H9 (cell line): ENCODE results near the gene MELK. TPM values are rescaled to one million over a fixed set of nuclear protein-coding genes. Genes with fewer than 3 reads are reported as not detected.
A peak's percentile ranks its signal among the peaks of the same experiment; 100 is the strongest.

Experiments used
- DNase-seq: peaks from one replicate; pipeline ENCODE4 v3.0.0-alpha.2; 2017
- H2AFZ ChIP-seq: one replicate; pipeline ENCODE4 v1.6.1; 2013; ENCODE audit warnings: mild to moderate bottlenecking, low read length, control low read depth, moderate library complexity
- H2AK5ac ChIP-seq: 2 replicates; pipeline ENCODE4 v1.6.1; 2013; ENCODE audit warnings: low read length, control low read depth, mixed read lengths; ENCODE audit not compliant: insufficient read length
- H2BK120ac ChIP-seq: one replicate; pipeline ENCODE4 v1.6.1; 2013; ENCODE audit warnings: low read depth, mild to moderate bottlenecking, low read length, control low read depth, inconsistent platforms; ENCODE audit not compliant: poor library complexity, severe bottlenecking
- H2BK12ac ChIP-seq: 2 replicates; pipeline ENCODE4 v1.6.1; 2013; ENCODE audit warnings: low read length, control low read depth, mixed read lengths, low read depth; ENCODE audit not compliant: insufficient read length
- H2BK15ac ChIP-seq: 2 replicates; pipeline ENCODE4 v1.6.1; 2013; ENCODE audit warnings: low read depth, low read length, control low read depth
- H2BK20ac ChIP-seq: one replicate; pipeline ENCODE4 v1.6.1; 2013; ENCODE audit warnings: low read depth, mild to moderate bottlenecking, low read length, control low read depth, inconsistent platforms; ENCODE audit not compliant: poor library complexity, severe bottlenecking
- H2BK5ac ChIP-seq: 2 replicates; pipeline ENCODE4 v1.6.1; 2013; ENCODE audit warnings: low read length, control low read depth, mixed read lengths; ENCODE audit not compliant: insufficient read length
- H3K14ac ChIP-seq: 2 replicates; pipeline ENCODE4 v1.6.1; 2013; ENCODE audit warnings: low read length, control low read depth; ENCODE audit not compliant: insufficient read depth
- H3K18ac ChIP-seq: 2 replicates; pipeline ENCODE4 v1.6.1; 2013; ENCODE audit warnings: low read depth, mild to moderate bottlenecking, mixed read lengths, low read length, control low read depth; ENCODE audit not compliant: insufficient read length
- H3K23ac ChIP-seq: 2 replicates; pipeline ENCODE4 v1.6.1; 2013; ENCODE audit warnings: low read length, control low read depth, mixed read lengths, low read depth; ENCODE audit not compliant: insufficient read length
- H3K23me2 ChIP-seq: 2 replicates; pipeline ENCODE4 v1.6.1; 2013; ENCODE audit warnings: low read depth, mild to moderate bottlenecking, mixed read lengths, low read length, control low read depth; ENCODE audit not compliant: insufficient read length, poor library complexity, severe bottlenecking
- H3K27ac ChIP-seq: 2 replicates; pipeline ENCODE4 v1.5.1; 2013; ENCODE audit warnings: low read length, control low read depth, mixed read lengths, low read depth; ENCODE audit not compliant: insufficient read length
- H3K27me3 ChIP-seq: 2 replicates; pipeline ENCODE4 v1.6.1; 2013; ENCODE audit warnings: low read length, control low read depth, inconsistent platforms; ENCODE audit not compliant: insufficient read depth
- H3K4ac ChIP-seq: 2 replicates; pipeline ENCODE4 v1.6.1; 2013; ENCODE audit warnings: low read depth, mild to moderate bottlenecking, control low read depth, inconsistent platforms, low read length, moderate library complexity
- H3K4me1 ChIP-seq: 2 replicates; pipeline ENCODE4 v1.6.1; 2013; ENCODE audit warnings: low read length, control low read depth, inconsistent platforms; ENCODE audit not compliant: insufficient read depth
- H3K4me2 ChIP-seq: 2 replicates; pipeline ENCODE4 v1.6.1; 2013; ENCODE audit warnings: low read length, control low read depth, mixed read lengths; ENCODE audit not compliant: insufficient read length, insufficient read depth
- H3K56ac ChIP-seq: 2 replicates; pipeline ENCODE4 v1.6.1; 2013; ENCODE audit warnings: low read depth, mild to moderate bottlenecking, mixed read lengths, low read length, control low read depth; ENCODE audit not compliant: insufficient read length
- H3K79me1 ChIP-seq: 2 replicates; pipeline ENCODE4 v1.6.1; 2013; ENCODE audit warnings: low read depth, mild to moderate bottlenecking, moderate library complexity, low read length, control low read depth, inconsistent platforms; ENCODE audit not compliant: insufficient read depth, poor library complexity, severe bottlenecking
- H3K79me2 ChIP-seq: 2 replicates; pipeline ENCODE4 v1.6.1; 2013; ENCODE audit warnings: low read length, control low read depth, inconsistent platforms; ENCODE audit not compliant: insufficient read depth
- H3K9ac ChIP-seq: 2 replicates; pipeline ENCODE4 v1.6.1; 2013; ENCODE audit warnings: low read length, control low read depth, mixed read lengths; ENCODE audit not compliant: insufficient read length; ENCODE audit errors: extremely low read depth
- H3K9me3 ChIP-seq: one replicate; pipeline ENCODE4 v1.6.1; 2013; ENCODE audit warnings: low read depth, low read length, inconsistent platforms; ENCODE audit not compliant: control insufficient read depth
- H3T11ph ChIP-seq: one replicate; pipeline ENCODE4 v1.6.1; 2013; ENCODE audit warnings: mild to moderate bottlenecking, low read length, control low read depth, inconsistent platforms
- H4K20me1 ChIP-seq: one replicate; pipeline ENCODE4 v1.6.1; 2013; ENCODE audit not compliant: control insufficient read depth, insufficient read length, insufficient read depth
- H4K5ac ChIP-seq: 2 replicates; pipeline ENCODE4 v1.6.1; 2013; ENCODE audit warnings: low read depth, mild to moderate bottlenecking, mixed read lengths, low read length, control low read depth; ENCODE audit not compliant: insufficient read length
- H4K8ac ChIP-seq: replicated peaks from 2 replicates; pipeline ENCODE4 v1.6.1; 2013; ENCODE audit warnings: low read length, control low read depth, mixed read lengths, low read depth; ENCODE audit not compliant: insufficient read length
- H4K91ac ChIP-seq: 2 replicates; pipeline ENCODE4 v1.6.1; 2013; ENCODE audit warnings: low read depth, mild to moderate bottlenecking, moderate library complexity, mixed read lengths, low read length, control low read depth; ENCODE audit not compliant: insufficient read length
- H3K27ac Mint-ChIP-seq, 3 experiments: 2 replicates in 2 of 3; 3 replicates in 1 of 3; pipeline ENCODE4 v1.8.0; 2020 to 2021; ENCODE audit warnings: mixed read lengths in 3 of 3, mild to moderate bottlenecking in 1 of 3, moderate library complexity in 1 of 3
- H3K27me3 Mint-ChIP-seq: 2 replicates; pipeline ENCODE4 v1.8.0; 2021; ENCODE audit warnings: low read depth, mild to moderate bottlenecking, moderate library complexity, mixed read lengths
- H3K36me3 Mint-ChIP-seq, 3 experiments: 2 replicates in 2 of 3; 3 replicates in 1 of 3; pipeline ENCODE4 v1.8.0; 2020 to 2021; ENCODE audit warnings: low read depth in 3 of 3, mixed read lengths in 3 of 3; ENCODE audit not compliant: insufficient read depth in 1 of 3
- H3K4me1 Mint-ChIP-seq, 2 experiments: 2 replicates each; pipeline ENCODE4 v1.8.0; 2020; ENCODE audit warnings: mixed read lengths in 2 of 2
- H3K4me3 Mint-ChIP-seq, 2 experiments: 2 replicates in 1 of 2; 3 replicates in 1 of 2; pipeline ENCODE4 v1.8.0; 2020 to 2021; ENCODE audit warnings: mild to moderate bottlenecking in 2 of 2, mixed read lengths in 2 of 2, moderate library complexity in 1 of 2
- H3K9me3 Mint-ChIP-seq, 2 experiments: 2 replicates in 1 of 2; 3 replicates in 1 of 2; pipeline ENCODE4 v1.8.0; 2020; ENCODE audit warnings: mild to moderate bottlenecking in 2 of 2, mixed read lengths in 2 of 2, moderate library complexity in 1 of 2
- CTCF ChIP-seq: fragments of 200-600 bp; sonication (generic); conservative IDR thresholded peaks from 3 replicates; pipeline ENCODE4 v1.8.0; 2021; ENCODE audit warnings: antibody characterized with exemption, mild to moderate bottlenecking
- WGBS: extraction: QIAGEN DNeasy Blood & Tissue Kit; methylation state at CpG from one replicate; pipeline ENCODE4 v1.1.7; 2013; ENCODE audit warnings: missing lambda C conversion rate, low lambda C conversion rate, mixed read lengths; ENCODE audit not compliant: insufficient read length; ENCODE audit errors: extremely low coverage; 5-methylcytosine and 5-hydroxymethylcytosine counted together
- total RNA-seq: library from RNA; stranded (reverse); gene quantifications from 2 replicates; pipeline ENCODE4 v1.2.1, GENCODE V29; 2021

The MELK gene
- total RNA-seq, 1 experiment from 2014 or later: 43.6 TPM

- Mint-ChIP-seq H3K36me3 (peaks cover 47 to 81% (median 71%) of the 10 kb centered on the region in 3 experiments; a peak in 6 of 7 replicates), H3K9me3 (0 out of 5 replicates have a peak, but pooled peaks cover 0 to 3% of the 10 kb centered on the region in 2 experiments), H3K4me1 (no peaks in the 10 kb centered on the region), H3K27ac (peak overlapping the region in 1 of 3 experiments; percentile 81; a peak in 1 of 7 replicates), H3K27me3 (no peaks in the 10 kb centered on the region), H3K4me3 (no peak overlapping the region)
- Histone ChIP-seq H3K14ac (no peak overlapping the region), H3K4me2 (no peak overlapping the region), H4K8ac (no peak overlapping the region), H2BK5ac (no peak overlapping the region), H2BK12ac (no peak overlapping the region), H3K18ac (no peak overlapping the region), H2AFZ (no peak overlapping the region), H3K79me1 (no peaks in the 10 kb centered on the region), H3K4ac (no peak overlapping the region), H3K4me1 (no peaks in the 10 kb centered on the region), H2BK120ac (no peak overlapping the region), H3K9ac (no peak overlapping the region), H3K56ac (no peak overlapping the region), H2AK5ac (no peak overlapping the region), H2BK20ac (no peak overlapping the region), H4K5ac (no peak overlapping the region), H3K23me2 (no peaks in the 10 kb centered on the region), H4K20me1 (no peaks in the 10 kb centered on the region), H3K27ac (no peak overlapping the region), H4K91ac (no peak overlapping the region), H3K23ac (no peak overlapping the region), H3K9me3 (no peaks in the 10 kb centered on the region), H3K27me3 (no peaks in the 10 kb centered on the region), H3T11ph (no peak overlapping the region), H3K79me2 (peaks cover 2% of the 10 kb centered on the region; the same call in 1 of the 2 replicates), H2BK15ac (no peak overlapping the region)
- no peak for TF ChIP-seq CTCF
- WGBS: no CpG with 5 or more reads among the region's 4 CpGs
- no peak for DNase-seq
These were observed 20.3 kb downstream of the MELK start for GRCh38 chr9:36592801-36593583.
